Body of pancreas (tissue), 4 donors: Measurements from ENCODE around the gene SPRYD3.

ENCODE experiments used
- POLR2A ChIP-seq, 3 donors: fragments of 450-650 bp; IDR thresholded peaks; one replicate each; pipeline ENCODE4 v1.6.1; 2016; ENCODE audit warnings: antibody characterized with exemption in 3 of 3, mild to moderate bottlenecking in 2 of 3
- TF ChIP-seq, protein P1 (sequence below), 7 experiments: fragments of 450-650 bp in 4 of 7; fragments of 200-600 bp in 3 of 7; sonication (generic) in 3 of 7; IDR thresholded peaks; one replicate each; pipeline ENCODE4 v1.5.1; 2016 to 2019; ENCODE audit warnings: antibody characterized with exemption in 7 of 7

GRCh38 chr12:53050426-53051057 is 28.6 kb downstream of the SPRYD3 start:
- TF ChIP-seq, protein P1, sequence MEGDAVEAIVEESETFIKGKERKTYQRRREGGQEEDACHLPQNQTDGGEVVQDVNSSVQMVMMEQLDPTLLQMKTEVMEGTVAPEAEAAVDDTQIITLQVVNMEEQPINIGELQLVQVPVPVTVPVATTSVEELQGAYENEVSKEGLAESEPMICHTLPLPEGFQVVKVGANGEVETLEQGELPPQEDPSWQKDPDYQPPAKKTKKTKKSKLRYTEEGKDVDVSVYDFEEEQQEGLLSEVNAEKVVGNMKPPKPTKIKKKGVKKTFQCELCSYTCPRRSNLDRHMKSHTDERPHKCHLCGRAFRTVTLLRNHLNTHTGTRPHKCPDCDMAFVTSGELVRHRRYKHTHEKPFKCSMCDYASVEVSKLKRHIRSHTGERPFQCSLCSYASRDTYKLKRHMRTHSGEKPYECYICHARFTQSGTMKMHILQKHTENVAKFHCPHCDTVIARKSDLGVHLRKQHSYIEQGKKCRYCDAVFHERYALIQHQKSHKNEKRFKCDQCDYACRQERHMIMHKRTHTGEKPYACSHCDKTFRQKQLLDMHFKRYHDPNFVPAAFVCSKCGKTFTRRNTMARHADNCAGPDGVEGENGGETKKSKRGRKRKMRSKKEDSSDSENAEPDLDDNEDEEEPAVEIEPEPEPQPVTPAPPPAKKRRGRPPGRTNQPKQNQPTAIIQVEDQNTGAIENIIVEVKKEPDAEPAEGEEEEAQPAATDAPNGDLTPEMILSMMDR (IDR thresholded peaks at IDR 0.05): no peak
- TF ChIP-seq POLR2A (IDR thresholded peaks at IDR 0.05): no peak
